ENCODE data around the gene IQSEC3.

IQSEC3 gene

GRCh38 chr12:218728-219590 is 152.4 kb downstream of the IQSEC3 start:
- H3K27me3 ChIP-seq (ENCODE audit: control insufficient read depth in 1 of 2, insufficient read depth in 2 of 2, low read length in 2 of 2): no peaks in the 10 kb centered on the region
- H3K36me3 ChIP-seq (ENCODE audit: control insufficient read depth in 1 of 2, insufficient read depth in 2 of 2, low read length in 2 of 2): no peaks in the 10 kb centered on the region
- H3K9ac ChIP-seq (ENCODE audit: low read depth in 1 of 2, low read length in 2 of 2): no peak overlapping the region
- no peaks in the 10 kb centered on the region for H3K9me3 ChIP-seq (ENCODE audit: control insufficient read depth in 1 of 2, low read length in 2 of 2)
- no peak overlapping the region for H3K27ac ChIP-seq (ENCODE audit: low read depth, low read length)
- H3K4me3 ChIP-seq (ENCODE audit: low read depth in 1 of 2, low read length in 2 of 2): no peak overlapping the region
- peaks cover under 1 to 4% of the 10 kb centered on the region in 2 donors for H3K4me1 ChIP-seq (ENCODE audit: control insufficient read depth in 1 of 2, insufficient read depth in 2 of 2, low read length in 2 of 2)

- H3K9ac ChIP-seq (ENCODE audit: low read depth in 1 of 2, low read length in 2 of 2): no peak overlapping the region
- no peaks in the 10 kb centered on the region for H3K9me3 ChIP-seq (ENCODE audit: control insufficient read depth in 1 of 2, low read length in 2 of 2)
- no peak overlapping the region for H3K4me3 ChIP-seq (ENCODE audit: low read depth in 1 of 2, low read length in 2 of 2)
- no peaks in the 10 kb centered on the region for H3K27me3 ChIP-seq (ENCODE audit: control insufficient read depth in 1 of 2, insufficient read depth in 2 of 2, low read length in 2 of 2)
- H3K36me3 ChIP-seq (ENCODE audit: control insufficient read depth in 1 of 2, insufficient read depth in 2 of 2, low read length in 2 of 2): no peaks in the 10 kb centered on the region
- no peaks in the 10 kb centered on the region for H3K4me1 ChIP-seq (ENCODE audit: control insufficient read depth in 1 of 2, insufficient read depth in 2 of 2, low read length in 2 of 2)
- H3K27ac ChIP-seq (ENCODE audit: low read depth, low read length): no peak overlapping the region
Observed at GRCh38 chr12:219891-220352, 153.4 kb downstream of the IQSEC3 start.

- H3K9ac ChIP-seq (ENCODE audit: low read depth in 1 of 2, low read length in 2 of 2): no peak overlapping the region
- H3K9me3 ChIP-seq (ENCODE audit: control insufficient read depth in 1 of 2, low read length in 2 of 2): no peaks in the 10 kb centered on the region
- no peaks in the 10 kb centered on the region for H3K36me3 ChIP-seq (ENCODE audit: control insufficient read depth in 1 of 2, insufficient read depth in 2 of 2, low read length in 2 of 2)
Observed at GRCh38 chr12:220491-220890, 153.9 kb downstream of the IQSEC3 start.

GRCh38 chr12:220946-221550 is 154.5 kb downstream of the IQSEC3 start:
- H3K9me3 ChIP-seq (ENCODE audit: control insufficient read depth in 1 of 2, low read length in 2 of 2): no peaks in the 10 kb centered on the region
- no peaks in the 10 kb centered on the region for H3K4me1 ChIP-seq (ENCODE audit: control insufficient read depth in 1 of 2, insufficient read depth in 2 of 2, low read length in 2 of 2)
- H3K27ac ChIP-seq (ENCODE audit: low read depth, low read length): no peak overlapping the region
- no peaks in the 10 kb centered on the region for H3K27me3 ChIP-seq (ENCODE audit: control insufficient read depth in 1 of 2, insufficient read depth in 2 of 2, low read length in 2 of 2)
- no peaks in the 10 kb centered on the region for H3K36me3 ChIP-seq (ENCODE audit: control insufficient read depth in 1 of 2, insufficient read depth in 2 of 2, low read length in 2 of 2)
- H3K4me3 ChIP-seq (ENCODE audit: low read depth in 1 of 2, low read length in 2 of 2): no peak overlapping the region
- H3K9ac ChIP-seq (ENCODE audit: low read depth in 1 of 2, low read length in 2 of 2): no peak overlapping the region

More at GRCh38 chr12:220491-220890, 153.9 kb downstream of the IQSEC3 start:
- Histone ChIP-seq H3K4me3 (ENCODE audit: low read depth in 1 of 2, low read length in 2 of 2) (no peak overlapping the region), H3K27me3 (ENCODE audit: control insufficient read depth in 1 of 2, insufficient read depth in 2 of 2, low read length in 2 of 2) (no peaks in the 10 kb centered on the region), H3K27ac (ENCODE audit: low read depth, low read length) (no peak overlapping the region), H3K4me1 (ENCODE audit: control insufficient read depth in 1 of 2, insufficient read depth in 2 of 2, low read length in 2 of 2) (no peaks in the 10 kb centered on the region)

GRCh38 chr12:221736-222135 is 155.2 kb downstream of the IQSEC3 start:
- H3K4me3 ChIP-seq (ENCODE audit: low read depth in 1 of 2, low read length in 2 of 2): no peak overlapping the region
- no peaks in the 10 kb centered on the region for H3K4me1 ChIP-seq (ENCODE audit: control insufficient read depth in 1 of 2, insufficient read depth in 2 of 2, low read length in 2 of 2)
- no peak overlapping the region for H3K27ac ChIP-seq (ENCODE audit: low read depth, low read length)
- H3K36me3 ChIP-seq (ENCODE audit: control insufficient read depth in 1 of 2, insufficient read depth in 2 of 2, low read length in 2 of 2): no peaks in the 10 kb centered on the region
- H3K9ac ChIP-seq (ENCODE audit: low read depth in 1 of 2, low read length in 2 of 2): no peak overlapping the region
- H3K9me3 ChIP-seq (ENCODE audit: control insufficient read depth in 1 of 2, low read length in 2 of 2): no peaks in the 10 kb centered on the region
- no peaks in the 10 kb centered on the region for H3K27me3 ChIP-seq (ENCODE audit: control insufficient read depth in 1 of 2, insufficient read depth in 2 of 2, low read length in 2 of 2)

- Histone ChIP-seq H3K27me3 (ENCODE audit: control insufficient read depth in 1 of 2, insufficient read depth in 2 of 2, low read length in 2 of 2) (no peaks in the 10 kb centered on the region), H3K36me3 (ENCODE audit: control insufficient read depth in 1 of 2, insufficient read depth in 2 of 2, low read length in 2 of 2) (no peaks in the 10 kb centered on the region), H3K4me3 (ENCODE audit: low read depth in 1 of 2, low read length in 2 of 2) (no peak overlapping the region), H3K9ac (ENCODE audit: low read depth in 1 of 2, low read length in 2 of 2) (no peak overlapping the region), H3K27ac (ENCODE audit: low read depth, low read length) (no peak overlapping the region), H3K9me3 (ENCODE audit: control insufficient read depth in 1 of 2, low read length in 2 of 2) (no peaks in the 10 kb centered on the region), H3K4me1 (ENCODE audit: control insufficient read depth in 1 of 2, insufficient read depth in 2 of 2, low read length in 2 of 2) (no peaks in the 10 kb centered on the region)
Observed at GRCh38 chr12:223841-224240, 157.3 kb downstream of the IQSEC3 start.

GRCh38 chr12:224330-224729 is 157.8 kb downstream of the IQSEC3 start:
- no peak overlapping the region for H3K9ac ChIP-seq (ENCODE audit: low read depth in 1 of 2, low read length in 2 of 2)
- no peaks in the 10 kb centered on the region for H3K36me3 ChIP-seq (ENCODE audit: control insufficient read depth in 1 of 2, insufficient read depth in 2 of 2, low read length in 2 of 2)
- no peaks in the 10 kb centered on the region for H3K9me3 ChIP-seq (ENCODE audit: control insufficient read depth in 1 of 2, low read length in 2 of 2)
- H3K27ac ChIP-seq (ENCODE audit: low read depth, low read length): no peak overlapping the region
- H3K27me3 ChIP-seq (ENCODE audit: control insufficient read depth in 1 of 2, insufficient read depth in 2 of 2, low read length in 2 of 2): no peaks in the 10 kb centered on the region
- H3K4me1 ChIP-seq (ENCODE audit: control insufficient read depth in 1 of 2, insufficient read depth in 2 of 2, low read length in 2 of 2): no peaks in the 10 kb centered on the region
- no peak overlapping the region for H3K4me3 ChIP-seq (ENCODE audit: low read depth in 1 of 2, low read length in 2 of 2)

GRCh38 chr12:225012-225411 is 158.4 kb downstream of the IQSEC3 start:
- H3K9ac ChIP-seq (ENCODE audit: low read depth in 1 of 2, low read length in 2 of 2): no peak overlapping the region
- no peaks in the 10 kb centered on the region for H3K27me3 ChIP-seq (ENCODE audit: control insufficient read depth in 1 of 2, insufficient read depth in 2 of 2, low read length in 2 of 2)
- no peak overlapping the region for H3K27ac ChIP-seq (ENCODE audit: low read depth, low read length)
- no peaks in the 10 kb centered on the region for H3K4me1 ChIP-seq (ENCODE audit: control insufficient read depth in 1 of 2, insufficient read depth in 2 of 2, low read length in 2 of 2)
- H3K9me3 ChIP-seq (ENCODE audit: control insufficient read depth in 1 of 2, low read length in 2 of 2): no peaks in the 10 kb centered on the region
- no peak overlapping the region for H3K4me3 ChIP-seq (ENCODE audit: low read depth in 1 of 2, low read length in 2 of 2)
- no peaks in the 10 kb centered on the region for H3K36me3 ChIP-seq (ENCODE audit: control insufficient read depth in 1 of 2, insufficient read depth in 2 of 2, low read length in 2 of 2)

- Histone ChIP-seq H3K4me1 (ENCODE audit: control insufficient read depth in 1 of 2, insufficient read depth in 2 of 2, low read length in 2 of 2) (no peaks in the 10 kb centered on the region), H3K27me3 (ENCODE audit: control insufficient read depth in 1 of 2, insufficient read depth in 2 of 2, low read length in 2 of 2) (no peaks in the 10 kb centered on the region), H3K36me3 (ENCODE audit: control insufficient read depth in 1 of 2, insufficient read depth in 2 of 2, low read length in 2 of 2) (no peaks in the 10 kb centered on the region), H3K9ac (ENCODE audit: low read depth in 1 of 2, low read length in 2 of 2) (no peak overlapping the region), H3K4me3 (ENCODE audit: low read depth in 1 of 2, low read length in 2 of 2) (no peak overlapping the region), H3K9me3 (ENCODE audit: control insufficient read depth in 1 of 2, low read length in 2 of 2) (no peaks in the 10 kb centered on the region), H3K27ac (ENCODE audit: low read depth, low read length) (no peak overlapping the region)
Observed at GRCh38 chr12:226401-226800, 159.8 kb downstream of the IQSEC3 start.

- Histone ChIP-seq H3K27me3 (ENCODE audit: control insufficient read depth in 1 of 2, insufficient read depth in 2 of 2, low read length in 2 of 2) (no peaks in the 10 kb centered on the region), H3K27ac (ENCODE audit: low read depth, low read length) (no peak overlapping the region), H3K4me3 (ENCODE audit: low read depth in 1 of 2, low read length in 2 of 2) (no peak overlapping the region), H3K4me1 (ENCODE audit: control insufficient read depth in 1 of 2, insufficient read depth in 2 of 2, low read length in 2 of 2) (no peaks in the 10 kb centered on the region), H3K36me3 (ENCODE audit: control insufficient read depth in 1 of 2, insufficient read depth in 2 of 2, low read length in 2 of 2) (no peaks in the 10 kb centered on the region), H3K9ac (ENCODE audit: low read depth in 1 of 2, low read length in 2 of 2) (no peak overlapping the region), H3K9me3 (ENCODE audit: control insufficient read depth in 1 of 2, low read length in 2 of 2) (no peaks in the 10 kb centered on the region)
Observed at GRCh38 chr12:227286-227915, 160.8 kb downstream of the IQSEC3 start.
